Embryonic facial prominence (tissue), 1 donor: ENCODE results near the gene SFI1.
"Not testable (repeated sequence)": the region's sequence is repeated elsewhere in the genome, so short reads cannot be mapped to it uniquely, and the experiment has no call there.

Source experiments
- DNase-seq: peaks from one replicate; pipeline ENCODE4 v3.0.0-alpha.2; 2016; ENCODE audit errors: extremely low spot score

The SFI1 gene

GRCh38 chr22:31635638-31636306 lies 139.4 kb downstream of the SFI1 start:
- DNase-seq: no peak

GRCh38 chr22:31637447-31637890 lies 141.1 kb downstream of the SFI1 start:
- DNase-seq: no peak

- DNase-seq: no peak
Measured at GRCh38 chr22:31637891-31638618, 141.7 kb downstream of the SFI1 start.

GRCh38 chr22:31639436-31640039 lies 143.2 kb downstream of the SFI1 start:
- DNase-seq: no peak

- DNase-seq: no peak
Measured at GRCh38 chr22:31646186-31647019, 150.1 kb downstream of the SFI1 start.

- no peak for DNase-seq
Measured at GRCh38 chr22:31647066-31647465, 150.7 kb downstream of the SFI1 start.

- DNase-seq: no peak
Measured at GRCh38 chr22:31647523-31648320, 151.4 kb downstream of the SFI1 start.

GRCh38 chr22:31650391-31650790 lies 154.1 kb downstream of the SFI1 start:
- DNase-seq: no peak

GRCh38 chr22:31651664-31652063 lies 155.3 kb downstream of the SFI1 start:
- no peak for DNase-seq

- DNase-seq: no peak
Measured at GRCh38 chr22:31652088-31652487, 155.8 kb downstream of the SFI1 start.

- no peak for DNase-seq
Measured at GRCh38 chr22:31652911-31653684, 156.8 kb downstream of the SFI1 start.

GRCh38 chr22:31653944-31654343 lies 157.6 kb downstream of the SFI1 start:
- DNase-seq: no peak

GRCh38 chr22:31654408-31654807 lies 158.1 kb downstream of the SFI1 start:
- no peak for DNase-seq

- no peak for DNase-seq
Measured at GRCh38 chr22:31659246-31659645, 162.9 kb downstream of the SFI1 start.

- not testable (repeated sequence) for DNase-seq
Measured at GRCh38 chr22:31660860-31661341, 164.6 kb downstream of the SFI1 start.

- DNase-seq: peak; percentile 85
Measured at GRCh38 chr22:31661851-31662667, 165.7 kb downstream of the SFI1 start, which contains the start of gene PISD. Gene PISD, minus strand, starts transcription at chr22:31662215. Its CDS starts 7 bp downstream, at chr22:31662208.

- no peak for DNase-seq
Measured at GRCh38 chr22:31662668-31663037, 166.3 kb downstream of the SFI1 start.
